IPS-18a (cell line): Measurements from ENCODE around the gene TMEM119.
"Not testable (repeated sequence)": the region's sequence is repeated elsewhere in the genome, so short reads cannot be mapped to it uniquely, and the experiment has no call there.

ENCODE experiments used
- H3K27ac ChIP-seq: one replicate; pipeline ENCODE4 v1.5.1; 2013; ENCODE audit warnings: low read length
- H3K27me3 ChIP-seq: one replicate; pipeline ENCODE4 v1.6.1; 2013; ENCODE audit warnings: mild to moderate bottlenecking, low read length; ENCODE audit not compliant: control insufficient read depth, insufficient read depth
- H3K36me3 ChIP-seq: one replicate; pipeline ENCODE4 v1.6.1; 2013; ENCODE audit warnings: low read depth, low read length; ENCODE audit not compliant: control insufficient read depth
- H3K4me1 ChIP-seq: one replicate; pipeline ENCODE4 v1.6.1; 2013; ENCODE audit warnings: low read depth, low read length; ENCODE audit not compliant: control insufficient read depth
- H3K4me3 ChIP-seq: one replicate; pipeline ENCODE4 v1.5.1; 2013; ENCODE audit warnings: low read length
- H3K9ac ChIP-seq: one replicate; pipeline ENCODE4 v1.6.1; 2013; ENCODE audit warnings: mild to moderate bottlenecking, low read length, moderate library complexity
- H3K9me3 ChIP-seq: one replicate; pipeline ENCODE4 v1.6.1; 2013; ENCODE audit warnings: low read depth, low read length; ENCODE audit not compliant: control insufficient read depth

Gene TMEM119

DNA sequence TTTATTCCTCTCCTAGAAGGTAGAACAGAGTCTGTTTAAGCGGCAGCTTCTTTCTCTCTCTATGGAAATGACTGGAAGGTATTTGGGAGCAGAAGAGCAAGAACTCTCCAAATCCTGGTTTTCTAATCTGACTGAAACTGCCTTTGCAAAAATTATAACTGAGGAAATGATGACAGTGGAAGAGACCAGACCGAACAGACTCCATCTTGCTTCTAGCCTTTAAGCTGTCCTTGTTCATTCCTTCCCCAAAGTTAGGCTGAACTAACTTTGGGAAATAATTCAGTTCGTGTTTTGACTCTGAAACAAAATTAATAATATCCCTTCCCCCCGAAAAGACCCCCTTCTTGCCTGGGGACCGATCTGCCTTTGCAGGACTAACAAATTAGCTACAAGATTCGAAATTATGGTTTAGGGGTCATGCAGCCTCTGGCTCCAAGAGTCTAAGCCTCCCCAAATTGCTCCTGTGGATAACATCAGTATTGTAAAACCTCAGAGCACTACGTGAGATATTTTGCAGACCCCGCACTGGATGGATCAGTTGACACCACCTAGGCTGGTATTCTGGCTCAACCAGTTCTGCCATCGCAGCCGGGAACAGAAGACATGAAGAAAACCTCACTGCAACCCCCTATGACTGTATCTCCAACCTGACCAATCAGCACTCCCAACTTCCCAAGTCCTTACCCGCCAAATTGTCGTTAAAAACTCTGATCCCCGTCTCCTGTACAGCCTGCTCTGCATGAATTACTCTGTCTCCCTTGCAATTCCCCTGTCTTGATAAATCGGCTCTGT lies 21.7 kb upstream of the TMEM119 start:
- Histone ChIP-seq H3K27me3 (no peaks in the 10 kb centered on the region), H3K9me3 (no peaks in the 10 kb centered on the region), H3K4me1 (no peaks in the 10 kb centered on the region), H3K4me3 (no peak overlapping the region), H3K9ac (no peak overlapping the region), H3K27ac (no peak overlapping the region), H3K36me3 (no peaks in the 10 kb centered on the region)

DNA sequence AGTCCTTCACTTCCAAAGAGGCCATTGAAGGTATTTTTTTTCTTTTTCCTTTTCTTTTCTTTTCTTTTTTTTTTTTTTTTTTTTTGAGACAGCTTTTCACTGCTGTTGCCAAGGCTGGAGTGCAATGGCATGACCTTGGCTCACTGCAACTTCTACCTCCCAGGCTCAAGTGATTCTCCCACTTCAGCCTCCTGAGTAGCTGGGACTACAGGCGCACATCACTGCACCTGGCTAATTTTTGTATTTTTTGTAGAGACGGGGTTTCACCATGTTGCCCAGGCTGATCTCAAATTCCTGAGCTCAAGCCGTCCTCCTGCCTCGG lies 21.0 kb upstream of the TMEM119 start:
- H3K27ac ChIP-seq, H3K9ac ChIP-seq, H3K27me3 ChIP-seq, H3K4me1 ChIP-seq, H3K4me3 ChIP-seq, H3K9me3 ChIP-seq, H3K36me3 ChIP-seq: not testable (repeated sequence)

DNA sequence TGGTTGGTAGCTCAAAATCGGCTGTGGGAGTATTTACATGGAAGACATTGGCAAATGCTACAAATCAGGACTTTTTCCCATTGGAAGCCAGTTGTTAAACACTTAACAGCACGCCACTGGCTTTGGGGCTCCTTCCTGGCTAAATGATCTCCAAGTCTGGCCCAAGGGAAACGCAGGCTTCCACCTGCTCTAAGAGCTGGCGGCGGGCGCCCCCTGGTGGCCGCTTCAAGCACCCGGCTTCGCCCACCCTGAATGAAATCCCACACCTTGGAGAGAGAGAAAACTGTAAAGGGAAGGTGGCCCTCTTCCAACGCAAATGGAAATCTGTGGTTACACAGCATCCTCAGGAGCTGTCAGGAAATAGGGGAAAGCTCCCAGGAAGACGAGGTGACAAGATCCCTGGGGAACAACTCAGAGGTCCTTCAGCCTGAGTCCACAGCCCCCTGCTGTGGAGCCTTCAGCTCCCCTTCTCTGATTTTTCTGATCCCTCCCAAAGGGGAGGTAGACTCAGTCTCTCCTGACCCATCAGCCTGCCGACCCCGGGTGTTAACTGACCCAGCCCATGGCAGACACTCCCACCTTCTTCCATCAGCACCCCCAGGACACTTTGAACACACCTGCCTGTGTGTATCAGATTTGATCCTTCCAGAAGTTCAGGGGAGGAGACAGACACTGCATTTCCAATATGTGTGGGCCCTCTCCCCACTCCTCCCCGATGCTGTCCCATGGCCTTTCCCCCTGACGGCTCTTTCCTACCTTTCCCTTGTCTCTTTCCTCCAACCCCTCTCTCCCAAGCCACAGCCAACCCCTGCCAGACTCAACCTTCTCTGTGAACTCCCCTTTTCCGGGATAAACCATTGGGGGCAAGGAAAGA lies 20.4 kb upstream of the TMEM119 start:
- Histone ChIP-seq H3K4me3 (no peak overlapping the region), H3K9me3 (no peaks in the 10 kb centered on the region), H3K27me3 (no peaks in the 10 kb centered on the region), H3K27ac (no peak overlapping the region), H3K9ac (no peak overlapping the region), H3K4me1 (no peaks in the 10 kb centered on the region), H3K36me3 (no peaks in the 10 kb centered on the region)

DNA sequence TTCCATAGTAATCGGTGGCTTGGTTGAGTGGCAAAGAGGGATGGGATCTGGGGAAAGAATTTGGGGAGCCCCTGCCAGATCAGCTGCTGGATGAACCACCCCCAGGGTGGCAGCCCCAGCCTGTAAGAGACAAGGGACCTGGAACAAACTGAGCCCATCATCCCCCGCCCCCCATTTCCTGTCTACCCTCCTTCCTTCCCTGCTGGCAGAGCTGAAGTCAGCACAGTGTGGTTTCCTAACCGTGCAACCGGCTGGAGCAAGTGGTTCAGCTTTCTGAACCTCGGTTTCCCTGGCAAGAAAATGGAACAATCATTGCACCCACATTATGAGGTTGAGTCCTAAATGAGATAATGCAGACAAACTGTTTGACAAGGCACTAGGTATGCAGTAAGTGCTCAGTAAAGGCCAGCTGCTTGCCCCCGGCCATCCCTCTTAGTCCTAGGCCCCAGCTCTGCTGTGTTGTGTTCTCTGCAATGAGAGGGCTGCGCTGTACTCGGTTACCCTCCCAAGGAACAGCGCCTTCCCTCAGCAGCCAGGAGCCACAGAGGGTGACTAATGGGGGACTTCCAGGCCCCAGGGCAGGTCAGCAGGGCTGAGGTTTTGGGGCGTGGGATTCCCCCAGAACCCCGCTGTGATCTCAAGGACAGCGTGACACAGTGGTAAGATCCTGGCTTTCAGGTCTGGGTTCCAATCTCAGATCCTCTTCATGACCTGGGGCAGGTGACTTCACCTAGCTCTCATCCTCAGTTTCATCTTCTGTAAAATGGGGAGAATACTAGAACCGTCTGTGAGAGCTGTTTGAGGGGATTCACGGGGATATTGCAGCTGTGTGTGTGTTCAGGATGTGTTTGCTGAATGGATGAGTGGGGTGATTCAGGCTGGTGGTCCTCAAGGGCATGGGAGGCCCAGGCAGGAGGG lies 19.3 kb upstream of the TMEM119 start:
- no peak overlapping the region for H3K4me3 ChIP-seq
- H3K9me3 ChIP-seq: no peaks in the 10 kb centered on the region
- no peaks in the 10 kb centered on the region for H3K4me1 ChIP-seq
- H3K9ac ChIP-seq: no peak overlapping the region
- no peak overlapping the region for H3K27ac ChIP-seq
- no peaks in the 10 kb centered on the region for H3K27me3 ChIP-seq
- no peaks in the 10 kb centered on the region for H3K36me3 ChIP-seq

DNA sequence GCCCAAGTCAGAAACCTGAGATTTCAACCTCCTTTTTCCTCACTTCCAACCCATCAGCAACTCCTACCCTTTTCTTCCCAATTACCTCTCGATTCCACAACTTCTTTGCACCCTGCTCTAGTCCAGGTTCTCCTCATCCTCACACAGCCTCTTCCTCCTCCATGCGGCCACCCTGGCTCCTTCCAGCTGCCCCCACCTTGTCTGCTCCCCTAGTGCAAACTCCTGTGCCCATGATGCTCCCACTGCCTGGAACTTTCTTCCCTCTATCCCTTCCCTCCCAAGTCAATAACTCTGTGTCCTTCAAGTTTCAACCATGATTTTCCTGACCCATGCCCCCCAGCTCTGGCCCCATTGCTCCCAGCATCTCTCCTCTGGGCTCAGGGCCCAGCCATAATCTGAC lies 18.5 kb upstream of the TMEM119 start:
- Histone ChIP-seq H3K27me3 (no peaks in the 10 kb centered on the region), H3K9me3 (no peaks in the 10 kb centered on the region), H3K4me1 (no peaks in the 10 kb centered on the region), H3K27ac (no peak overlapping the region), H3K9ac (no peak overlapping the region), H3K4me3 (no peak overlapping the region), H3K36me3 (no peaks in the 10 kb centered on the region)

DNA sequence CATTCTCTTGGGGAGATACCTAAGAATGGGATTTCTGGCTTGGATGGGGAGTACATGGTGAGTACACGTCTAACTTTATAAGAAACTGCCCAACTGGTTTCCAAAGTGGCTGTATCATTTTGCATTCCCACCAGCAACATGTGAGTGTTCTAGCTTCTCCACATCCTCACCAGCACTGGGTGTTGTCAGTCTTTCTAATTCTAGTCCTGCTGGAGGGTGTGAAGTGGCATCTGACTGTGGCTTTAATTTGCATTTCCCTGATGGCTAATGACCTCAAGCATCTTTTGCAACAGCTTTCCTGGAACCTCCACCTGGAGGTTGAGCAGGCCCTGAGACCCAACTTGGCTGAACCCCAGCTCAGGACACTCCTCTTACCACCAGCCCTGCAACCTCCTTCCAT lies 18.0 kb upstream of the TMEM119 start:
- H3K27me3 ChIP-seq: no peaks in the 10 kb centered on the region
- H3K9me3 ChIP-seq: no peaks in the 10 kb centered on the region
- H3K36me3 ChIP-seq: no peaks in the 10 kb centered on the region
- H3K27ac ChIP-seq: no peak overlapping the region
- H3K4me1 ChIP-seq: no peaks in the 10 kb centered on the region
- no peak overlapping the region for H3K4me3 ChIP-seq
- H3K9ac ChIP-seq: no peak overlapping the region

DNA sequence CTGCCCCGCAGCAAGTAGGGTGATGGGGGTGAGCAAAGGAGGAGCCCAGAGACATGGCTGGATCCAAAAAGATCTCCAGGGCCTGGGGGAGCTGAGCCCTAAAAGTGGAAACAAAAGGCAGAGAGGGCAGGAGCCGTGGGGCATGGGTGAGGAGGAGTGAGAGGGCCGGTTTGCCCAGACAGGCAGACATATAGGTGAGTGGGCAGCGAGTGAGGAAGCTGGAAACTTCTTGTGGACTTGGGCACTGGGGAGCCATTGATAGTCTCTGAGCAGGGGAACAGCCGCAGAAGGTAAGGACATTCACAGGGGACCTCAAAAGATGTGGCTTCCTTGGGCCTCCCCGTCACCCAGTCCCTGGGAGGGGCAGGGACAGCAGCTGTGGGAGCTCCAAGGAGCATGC lies 16.8 kb upstream of the TMEM119 start:
- no peak overlapping the region for H3K9ac ChIP-seq
- no peaks in the 10 kb centered on the region for H3K36me3 ChIP-seq
- no peaks in the 10 kb centered on the region for H3K4me1 ChIP-seq
- H3K4me3 ChIP-seq: no peak overlapping the region
- no peaks in the 10 kb centered on the region for H3K9me3 ChIP-seq
- H3K27me3 ChIP-seq: no peaks in the 10 kb centered on the region
- no peak overlapping the region for H3K27ac ChIP-seq

DNA sequence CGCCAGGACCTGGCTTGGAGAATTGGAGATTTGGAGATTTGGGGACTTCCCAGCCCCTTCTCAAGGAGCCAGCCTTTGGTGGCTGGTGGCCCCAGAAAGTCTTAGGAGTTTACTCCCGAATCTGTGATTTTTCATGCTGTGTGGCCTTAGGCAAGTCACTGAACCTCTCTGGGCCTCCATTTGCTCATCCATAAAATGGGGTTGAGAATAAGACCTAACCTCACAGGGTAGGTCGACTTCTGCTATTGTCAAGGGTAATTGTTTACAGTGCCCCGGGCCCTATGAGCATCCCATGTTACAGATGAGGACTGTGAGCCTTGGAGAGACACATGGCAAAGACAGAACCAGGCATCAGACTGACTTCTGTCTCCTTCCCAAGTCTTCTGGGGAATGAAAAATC lies 16.2 kb upstream of the TMEM119 start:
- Histone ChIP-seq H3K27ac (no peak overlapping the region), H3K9ac (no peak overlapping the region), H3K9me3 (no peaks in the 10 kb centered on the region), H3K27me3 (no peaks in the 10 kb centered on the region), H3K4me3 (no peak overlapping the region), H3K4me1 (no peaks in the 10 kb centered on the region), H3K36me3 (no peaks in the 10 kb centered on the region)

DNA sequence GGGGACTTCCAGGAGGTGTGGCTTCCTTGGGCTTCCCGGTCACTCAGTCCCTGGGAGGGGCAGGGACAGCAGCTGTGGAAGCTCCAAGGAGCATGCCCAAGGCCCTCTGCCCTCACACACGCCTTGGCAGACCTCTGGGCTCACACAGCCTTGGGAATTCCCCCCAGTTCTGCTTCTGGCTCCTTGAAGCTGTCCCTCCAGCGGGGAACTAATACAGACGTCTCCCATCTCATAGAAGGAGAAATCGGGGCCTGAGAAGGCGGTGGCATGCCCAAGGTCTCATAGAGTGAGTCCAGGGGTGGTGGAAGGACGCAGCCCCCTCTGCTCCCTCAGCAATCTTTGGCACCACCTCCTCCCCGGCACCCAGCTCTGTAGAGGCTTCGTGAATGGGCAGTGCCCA lies 15.7 kb upstream of the TMEM119 start:
- no peaks in the 10 kb centered on the region for H3K4me1 ChIP-seq
- no peak overlapping the region for H3K9ac ChIP-seq
- no peak overlapping the region for H3K27ac ChIP-seq
- H3K27me3 ChIP-seq: no peaks in the 10 kb centered on the region
- H3K36me3 ChIP-seq: no peaks in the 10 kb centered on the region
- H3K4me3 ChIP-seq: no peak overlapping the region
- no peaks in the 10 kb centered on the region for H3K9me3 ChIP-seq

DNA sequence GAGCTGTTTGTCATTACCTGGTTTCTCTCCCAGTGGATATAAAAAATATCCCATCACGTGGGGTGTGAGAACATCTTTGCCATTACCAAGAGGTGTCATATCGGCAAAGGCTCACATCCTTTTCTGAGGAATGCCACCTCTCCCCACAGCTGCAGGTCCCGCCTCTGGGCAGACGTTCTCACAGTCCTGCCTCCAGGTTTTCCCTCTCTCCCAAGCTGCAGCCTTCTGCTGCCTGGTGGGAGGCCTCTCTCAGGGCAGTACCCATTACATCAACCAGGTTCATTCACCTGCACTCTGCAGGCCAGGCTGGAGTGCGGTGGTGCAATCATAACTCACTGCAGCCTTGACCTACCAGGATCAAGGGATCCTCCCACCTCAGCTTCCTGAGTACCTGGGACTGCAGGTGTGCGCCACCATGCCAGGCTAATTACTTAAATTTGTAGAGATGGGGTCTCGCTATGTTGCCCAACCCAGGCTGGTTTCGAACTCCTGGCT lies 15.0 kb upstream of the TMEM119 start:
- H3K9ac ChIP-seq: no peak overlapping the region
- no peaks in the 10 kb centered on the region for H3K27me3 ChIP-seq
- no peak overlapping the region for H3K4me3 ChIP-seq
- no peak overlapping the region for H3K27ac ChIP-seq
- no peaks in the 10 kb centered on the region for H3K4me1 ChIP-seq
- no peaks in the 10 kb centered on the region for H3K9me3 ChIP-seq
- H3K36me3 ChIP-seq: no peaks in the 10 kb centered on the region

DNA sequence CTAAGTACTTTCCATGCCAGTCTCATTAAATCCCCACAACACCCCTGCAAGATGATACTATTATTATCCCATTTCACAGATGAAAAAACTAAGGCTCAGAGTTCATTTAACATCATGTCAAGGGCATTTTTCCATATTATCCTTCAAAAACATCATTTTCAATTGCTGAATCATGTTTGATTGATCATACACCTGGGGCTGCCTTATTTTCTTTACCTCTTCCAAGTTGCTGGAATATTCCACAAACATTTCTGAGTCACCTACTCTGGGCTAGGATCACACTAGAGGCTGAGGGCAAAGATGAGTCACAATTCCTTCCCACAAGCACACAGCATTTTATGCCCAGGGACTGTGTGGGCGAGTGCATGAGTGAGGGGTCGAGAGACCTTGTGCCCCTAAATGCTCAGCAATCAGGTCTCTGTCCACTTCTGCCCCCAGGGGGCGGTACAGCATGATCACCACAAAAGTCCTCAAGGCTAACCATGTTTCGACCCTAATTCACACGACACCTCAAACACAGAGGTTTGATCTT lies 14.1 kb upstream of the TMEM119 start:
- Histone ChIP-seq H3K27me3 (no peaks in the 10 kb centered on the region), H3K36me3 (no peaks in the 10 kb centered on the region), H3K9me3 (no peaks in the 10 kb centered on the region), H3K4me3 (no peak overlapping the region), H3K9ac (no peak overlapping the region), H3K4me1 (no peaks in the 10 kb centered on the region), H3K27ac (no peak overlapping the region)
